HepG2 (cell line): ENCODE results near the gene LAMA5. TPM values are rescaled to one million over a fixed set of nuclear protein-coding genes. Genes with fewer than 3 reads are reported as not detected.

Experiments
- FOXK1 ChIP-seq: sonication (generic); formaldehyde crosslinking; IDR thresholded peaks from 2 replicates; pipeline ENCODE4 v1.4.0; 2020; ENCODE audit warnings: low read depth, missing genetic modification reagents, borderline replicate concordance
- FOXM1 ChIP-seq: sonication (generic); formaldehyde crosslinking; IDR thresholded peaks from 2 replicates; pipeline ENCODE4 v1.5.0; 2020; ENCODE audit warnings: missing genetic modification reagents
- HOXA7 ChIP-seq: sonication (generic); formaldehyde crosslinking; IDR thresholded peaks from 2 replicates; pipeline ENCODE4 v1.8.1; 2022; ENCODE audit warnings: mild to moderate bottlenecking, missing genetic modification reagents, moderate library complexity
- HOXA9 ChIP-seq: sonication (generic); formaldehyde crosslinking; IDR thresholded peaks from 2 replicates; pipeline ENCODE4 v1.8.1; 2022; ENCODE audit warnings: missing genetic modification reagents, mild to moderate bottlenecking, moderate library complexity, borderline replicate concordance
- HOXD1 ChIP-seq: sonication (generic); formaldehyde crosslinking; IDR thresholded peaks from 2 replicates; pipeline ENCODE4 v1.5.0; 2020; ENCODE audit warnings: missing genetic modification reagents
- JARID2 ChIP-seq: sonication (generic); formaldehyde crosslinking; IDR thresholded peaks from 2 replicates; pipeline ENCODE4 v1.8.1; 2023; ENCODE audit warnings: missing genetic modification reagents, inconsistent platforms; ENCODE audit not compliant: insufficient replicate concordance
- KLF13 ChIP-seq: sonication (generic); formaldehyde crosslinking; IDR thresholded peaks from 2 replicates; pipeline ENCODE4 v1.4.0; 2020; ENCODE audit warnings: mild to moderate bottlenecking, missing genetic modification reagents
- MYNN ChIP-seq: sonication (generic); formaldehyde crosslinking; IDR thresholded peaks from 2 replicates; pipeline ENCODE4 v1.4.0; 2020; ENCODE audit warnings: mild to moderate bottlenecking, low read depth, missing genetic modification reagents
- RBFOX2 ChIP-seq: fragments of 200-400 bp; formaldehyde crosslinking; IDR thresholded peaks from 2 replicates; pipeline ENCODE4 v1.6.1; 2017; ENCODE audit warnings: low read depth, mild to moderate bottlenecking, low read length
- RFX3 ChIP-seq: IDR thresholded peaks from 2 replicates; pipeline ENCODE4 v1.6.1; 2016; ENCODE audit warnings: missing biosample characterization, missing genetic modification reagents
- SP2 ChIP-seq: sonication (generic); formaldehyde crosslinking; IDR thresholded peaks from 2 replicates; pipeline ENCODE4 v1.5.1; 2020; ENCODE audit warnings: mild to moderate bottlenecking, missing genetic modification reagents
- TEAD3 ChIP-seq: optimal IDR thresholded peaks from 2 replicates; pipeline ENCODE3; 2016; ENCODE audit warnings: borderline replicate concordance
- ZC3H4 ChIP-seq: sonication (generic); formaldehyde crosslinking; IDR thresholded peaks from 2 replicates; pipeline ENCODE4 v1.4.0; 2020; ENCODE audit warnings: missing genetic modification reagents, borderline replicate concordance
- ZNF670 ChIP-seq: sonication (generic); formaldehyde crosslinking; IDR thresholded peaks from 2 replicates; pipeline ENCODE4 v1.8.0; 2022; ENCODE audit warnings: mild to moderate bottlenecking, missing genetic modification reagents, borderline replicate concordance
- ZZZ3 ChIP-seq: sonication (generic); formaldehyde crosslinking; IDR thresholded peaks from 2 replicates; pipeline ENCODE4 v1.4.0; 2020; ENCODE audit warnings: missing genetic modification reagents, mild to moderate bottlenecking, borderline replicate concordance
- polyA plus RNA-seq, 8 experiments: library from polyadenylated mRNA; depleted of rRNA in 3 of 8; stranded (reverse) in 7 of 8; unstranded in 1 of 8; fragments of >200 nt; fragmentation: Illumina TruSeq in 4 of 8; extraction: Trizol in 4 of 8; gene quantifications; 2 replicates each; pipeline versions ENCODE4 v1.2.1 to v1.2.3, GENCODE V29; 2011 to 2016; ENCODE audit warnings: low read depth in 4 of 8, missing spikeins in 1 of 8, mixed read lengths in 1 of 8; ENCODE audit not compliant: insufficient read depth in 1 of 8
- total RNA-seq, 5 experiments: library from RNA; depleted of rRNA; stranded (reverse); fragments of >200 nt; fragmentation: Illumina TruSeq; extraction: Trizol; gene quantifications; 2 replicates each; pipeline ENCODE4 v1.2.3, GENCODE V29; 2016; ENCODE audit warnings: low read depth in 1 of 5
- TF ChIP-seq, protein P1 (sequence below): sonication (generic); formaldehyde crosslinking; IDR thresholded peaks from 2 replicates; pipeline ENCODE4 v1.4.0; 2020; ENCODE audit warnings: low read depth, mild to moderate bottlenecking, missing genetic modification reagents
- TF ChIP-seq, protein P2 (sequence below): sonication (generic); formaldehyde crosslinking; IDR thresholded peaks from 2 replicates; pipeline ENCODE4 v1.5.1; 2020; ENCODE audit warnings: missing genetic modification reagents, mild to moderate bottlenecking, borderline replicate concordance
- TF ChIP-seq, protein P3 (sequence below): sonication (generic); formaldehyde crosslinking; IDR thresholded peaks from 2 replicates; pipeline ENCODE4 v1.9.0; 2022; ENCODE audit warnings: missing genetic modification reagents, mild to moderate bottlenecking, borderline replicate concordance
- TF ChIP-seq, protein P4 (sequence below): IDR thresholded peaks from 2 replicates; pipeline ENCODE4 v1.6.1; 2016; ENCODE audit warnings: missing compliant biosample characterization, missing genetic modification reagents, borderline replicate concordance
- TF ChIP-seq, protein P5 (sequence below): sonication (generic); formaldehyde crosslinking; IDR thresholded peaks from 2 replicates; pipeline ENCODE4 v1.5.0; 2020; ENCODE audit warnings: missing genetic modification reagents, mild to moderate bottlenecking, borderline replicate concordance
- TF ChIP-seq, protein P6 (sequence below): sonication (generic); formaldehyde crosslinking; IDR thresholded peaks from 2 replicates; pipeline ENCODE4 v1.8.0; 2022; ENCODE audit warnings: mild to moderate bottlenecking, missing genetic modification reagents, moderate library complexity
- TF ChIP-seq, protein P7 (sequence below): sonication (generic); formaldehyde crosslinking; IDR thresholded peaks from 2 replicates; pipeline ENCODE4 v1.4.0; 2020; ENCODE audit warnings: missing genetic modification reagents

The LAMA5 gene
- total and polyA plus RNA-seq, 2 of the 13 experiments (the other 11 are each of a cell fraction or from before 2014, with no cell fraction given) = 21.0 to 44.7 TPM

DNA sequence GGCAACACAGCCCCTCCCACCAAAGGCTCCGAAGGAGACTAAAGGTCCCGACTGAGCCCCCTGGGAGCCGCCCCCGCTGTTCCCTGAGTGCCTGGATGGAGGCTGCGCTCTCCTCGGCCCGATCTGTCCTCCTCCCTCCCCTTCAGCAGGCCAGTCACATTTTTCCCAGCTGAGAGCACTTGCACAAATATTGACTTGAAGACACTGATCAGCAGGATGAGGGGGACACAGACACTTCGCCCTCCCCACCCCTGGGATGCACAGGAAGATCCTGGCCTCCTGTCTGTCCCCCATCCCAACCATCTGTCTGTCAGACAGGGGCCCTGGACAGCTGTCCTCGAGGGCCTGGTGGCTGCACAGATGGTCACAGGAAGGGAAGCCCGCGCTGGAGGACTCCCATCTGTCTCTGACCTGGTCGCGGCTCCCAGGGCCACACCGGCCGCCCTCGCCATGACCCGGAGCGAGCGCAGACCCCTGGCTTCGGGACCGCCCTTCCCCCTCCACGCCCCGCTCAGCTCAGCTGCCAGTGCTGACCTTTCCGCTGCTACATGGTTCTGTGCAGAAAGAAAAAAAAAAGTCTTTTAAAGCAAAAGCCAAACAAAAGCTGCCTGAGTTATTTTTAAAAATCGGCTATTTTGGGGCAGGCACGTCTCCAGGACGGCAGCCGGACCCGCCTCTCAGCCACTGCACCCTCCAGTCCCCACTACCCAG, 11.1 kb downstream of the LAMA5 start (continued):
- TF ChIP-seq ZNF670 (CRISPR knock-in tag) (no peak), HOXA9 (CRISPR knock-in tag) (no peak), MYNN (CRISPR knock-in tag) (no peak), FOXM1 (CRISPR knock-in tag) (no peak), JARID2 (no peak), HOXD1 (CRISPR knock-in tag) (no peak), HOXA7 (CRISPR knock-in tag) (no peak), RFX3 (CRISPR knock-in tag) (no peak), RBFOX2 (peak; percentile 30; the same call in 1 of the 2 replicates), TEAD3 (CRISPR knock-in tag) (peak; percentile 58), SP2 (no peak), KLF13 (CRISPR knock-in tag) (no peak), ZC3H4 (CRISPR knock-in tag) (no peak), FOXK1 (no peak), ZZZ3 (no peak)
- TF ChIP-seq, protein P1, sequence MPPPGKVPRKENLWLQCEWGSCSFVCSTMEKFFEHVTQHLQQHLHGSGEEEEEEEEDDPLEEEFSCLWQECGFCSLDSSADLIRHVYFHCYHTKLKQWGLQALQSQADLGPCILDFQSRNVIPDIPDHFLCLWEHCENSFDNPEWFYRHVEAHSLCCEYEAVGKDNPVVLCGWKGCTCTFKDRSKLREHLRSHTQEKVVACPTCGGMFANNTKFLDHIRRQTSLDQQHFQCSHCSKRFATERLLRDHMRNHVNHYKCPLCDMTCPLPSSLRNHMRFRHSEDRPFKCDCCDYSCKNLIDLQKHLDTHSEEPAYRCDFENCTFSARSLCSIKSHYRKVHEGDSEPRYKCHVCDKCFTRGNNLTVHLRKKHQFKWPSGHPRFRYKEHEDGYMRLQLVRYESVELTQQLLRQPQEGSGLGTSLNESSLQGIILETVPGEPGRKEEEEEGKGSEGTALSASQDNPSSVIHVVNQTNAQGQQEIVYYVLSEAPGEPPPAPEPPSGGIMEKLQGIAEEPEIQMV (CRISPR knock-in tag) = no peak
- TF ChIP-seq, protein P2, sequence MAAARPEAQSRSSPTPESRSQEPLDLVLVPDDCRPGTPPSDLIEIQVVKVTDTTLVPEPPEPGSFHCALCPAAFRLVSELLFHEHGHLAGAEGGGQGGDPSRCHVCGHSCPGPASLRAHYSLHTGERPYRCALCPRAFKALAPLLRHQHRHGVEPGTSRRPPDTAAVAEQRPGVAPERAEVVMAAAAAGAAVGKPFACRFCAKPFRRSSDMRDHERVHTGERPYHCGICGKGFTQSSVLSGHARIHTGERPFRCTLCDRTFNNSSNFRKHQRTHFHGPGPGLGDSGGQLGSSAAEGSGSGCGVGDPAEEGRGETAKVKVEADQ = no peak
- TF ChIP-seq, protein P3, sequence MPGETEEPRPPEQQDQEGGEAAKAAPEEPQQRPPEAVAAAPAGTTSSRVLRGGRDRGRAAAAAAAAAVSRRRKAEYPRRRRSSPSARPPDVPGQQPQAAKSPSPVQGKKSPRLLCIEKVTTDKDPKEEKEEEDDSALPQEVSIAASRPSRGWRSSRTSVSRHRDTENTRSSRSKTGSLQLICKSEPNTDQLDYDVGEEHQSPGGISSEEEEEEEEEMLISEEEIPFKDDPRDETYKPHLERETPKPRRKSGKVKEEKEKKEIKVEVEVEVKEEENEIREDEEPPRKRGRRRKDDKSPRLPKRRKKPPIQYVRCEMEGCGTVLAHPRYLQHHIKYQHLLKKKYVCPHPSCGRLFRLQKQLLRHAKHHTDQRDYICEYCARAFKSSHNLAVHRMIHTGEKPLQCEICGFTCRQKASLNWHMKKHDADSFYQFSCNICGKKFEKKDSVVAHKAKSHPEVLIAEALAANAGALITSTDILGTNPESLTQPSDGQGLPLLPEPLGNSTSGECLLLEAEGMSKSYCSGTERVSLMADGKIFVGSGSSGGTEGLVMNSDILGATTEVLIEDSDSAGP = no peak; the same call in 1 of the 2 replicates
- TF ChIP-seq, protein P4, sequence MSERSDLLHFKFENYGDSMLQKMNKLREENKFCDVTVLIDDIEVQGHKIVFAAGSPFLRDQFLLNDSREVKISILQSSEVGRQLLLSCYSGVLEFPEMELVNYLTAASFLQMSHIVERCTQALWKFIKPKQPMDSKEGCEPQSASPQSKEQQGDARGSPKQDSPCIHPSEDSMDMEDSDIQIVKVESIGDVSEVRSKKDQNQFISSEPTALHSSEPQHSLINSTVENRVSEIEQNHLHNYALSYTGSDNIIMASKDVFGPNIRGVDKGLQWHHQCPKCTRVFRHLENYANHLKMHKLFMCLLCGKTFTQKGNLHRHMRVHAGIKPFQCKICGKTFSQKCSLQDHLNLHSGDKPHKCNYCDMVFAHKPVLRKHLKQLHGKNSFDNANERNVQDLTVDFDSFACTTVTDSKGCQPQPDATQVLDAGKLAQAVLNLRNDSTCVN (CRISPR knock-in tag) = no peak
- TF ChIP-seq, protein P5, sequence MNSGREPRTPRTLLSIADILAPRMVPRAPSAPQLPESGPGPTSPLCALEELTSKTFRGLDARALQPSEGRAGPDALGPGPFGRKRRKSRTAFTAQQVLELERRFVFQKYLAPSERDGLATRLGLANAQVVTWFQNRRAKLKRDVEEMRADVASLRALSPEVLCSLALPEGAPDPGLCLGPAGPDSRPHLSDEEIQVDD = no peak
- TF ChIP-seq, protein P6, sequence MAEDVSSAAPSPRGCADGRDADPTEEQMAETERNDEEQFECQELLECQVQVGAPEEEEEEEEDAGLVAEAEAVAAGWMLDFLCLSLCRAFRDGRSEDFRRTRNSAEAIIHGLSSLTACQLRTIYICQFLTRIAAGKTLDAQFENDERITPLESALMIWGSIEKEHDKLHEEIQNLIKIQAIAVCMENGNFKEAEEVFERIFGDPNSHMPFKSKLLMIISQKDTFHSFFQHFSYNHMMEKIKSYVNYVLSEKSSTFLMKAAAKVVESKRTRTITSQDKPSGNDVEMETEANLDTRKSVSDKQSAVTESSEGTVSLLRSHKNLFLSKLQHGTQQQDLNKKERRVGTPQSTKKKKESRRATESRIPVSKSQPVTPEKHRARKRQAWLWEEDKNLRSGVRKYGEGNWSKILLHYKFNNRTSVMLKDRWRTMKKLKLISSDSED (CRISPR knock-in tag) = no peak
- TF ChIP-seq, protein P7, sequence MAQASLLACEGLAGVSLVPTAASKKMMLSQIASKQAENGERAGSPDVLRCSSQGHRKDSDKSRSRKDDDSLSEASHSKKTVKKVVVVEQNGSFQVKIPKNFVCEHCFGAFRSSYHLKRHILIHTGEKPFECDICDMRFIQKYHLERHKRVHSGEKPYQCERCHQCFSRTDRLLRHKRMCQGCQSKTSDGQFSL (CRISPR knock-in tag) = no peak
